Small intestine (tissue), 16 donors: ENCODE results near the gene GABRE. TPM values are rescaled to one million over a fixed set of nuclear protein-coding genes. Genes with fewer than 3 reads are reported as not detected.

Experiments used
- DNase-seq, 2 donors: peaks; one replicate each; pipeline versions ENCODE4 v3.0.0 to v3.0.0-alpha.2; 2013
- FAIRE-seq: peaks from 2 replicates; lab custom pipeline; 2012; peaks lifted over from hg19 to GRCh38; lab: Jason Lieb, UNC
- H3K27ac ChIP-seq, 3 donors: one replicate each; pipeline ENCODE4 v1.5.1; 2013; ENCODE audit warnings: low read length in 2 of 3, mild to moderate bottlenecking in 2 of 3, control low read depth in 1 of 3, inconsistent platforms in 1 of 3, low read depth in 1 of 3, moderate library complexity in 1 of 3
- H3K27me3 ChIP-seq, 3 donors: one replicate each; pipeline ENCODE4 v1.6.1; 2013; ENCODE audit warnings: low read length in 3 of 3, inconsistent platforms in 1 of 3; ENCODE audit not compliant: control insufficient read depth in 3 of 3, insufficient read depth in 3 of 3
- H3K36me3 ChIP-seq, 3 donors: one replicate each; pipeline ENCODE4 v1.6.1; 2013; ENCODE audit warnings: low read length in 3 of 3, inconsistent platforms in 1 of 3, low read depth in 1 of 3, mild to moderate bottlenecking in 1 of 3, moderate library complexity in 1 of 3; ENCODE audit not compliant: control insufficient read depth in 3 of 3, insufficient read depth in 2 of 3
- H3K4me1 ChIP-seq, 3 donors: one replicate each; pipeline ENCODE4 v1.6.1; 2013; ENCODE audit warnings: low read length in 2 of 3, inconsistent platforms in 1 of 3, low read depth in 1 of 3, mild to moderate bottlenecking in 1 of 3, moderate library complexity in 1 of 3; ENCODE audit not compliant: control insufficient read depth in 3 of 3, insufficient read depth in 2 of 3
- H3K4me3 ChIP-seq, 3 donors: one replicate each; pipeline ENCODE4 v1.5.1; 2013; ENCODE audit warnings: low read length in 3 of 3, control low read depth in 1 of 3, inconsistent platforms in 1 of 3, low read depth in 1 of 3, mild to moderate bottlenecking in 1 of 3, moderate library complexity in 1 of 3
- H3K9me3 ChIP-seq, 2 donors: one replicate each; pipeline ENCODE4 v1.6.1; 2013; ENCODE audit warnings: low read depth in 1 of 2, low read length in 1 of 2; ENCODE audit not compliant: control insufficient read depth in 2 of 2, insufficient read depth in 1 of 2
- WGBS, 3 donors: extraction: QIAGEN DNeasy Blood & Tissue Kit; methylation state at CpG; one replicate each; pipeline ENCODE4 v1.1.7; 2013; 5-methylcytosine and 5-hydroxymethylcytosine counted together
- long read RNA-seq, 10 donors: transcript quantifications; one replicate each; lab custom pipeline, GENCODE V29; 2026
- polyA plus RNA-seq, 4 donors: library from polyadenylated mRNA; stranded (reverse) in 3 of 4; unstranded in 1 of 4; fragments of 200-250 nt in 3 of 4; fragments of 120-200 nt in 1 of 4; gene quantifications; one replicate each; pipeline versions ENCODE4 v1.2.1 to v1.2.3, GENCODE V29; 2013
- donor health status: healthy with polysubstance abuse.
- donor health status: control.
- donor health status: control.
- donor health status: Bipolar disorder and iron deficiency.
- donor health status: healthy.

Gene GABRE, protein sequence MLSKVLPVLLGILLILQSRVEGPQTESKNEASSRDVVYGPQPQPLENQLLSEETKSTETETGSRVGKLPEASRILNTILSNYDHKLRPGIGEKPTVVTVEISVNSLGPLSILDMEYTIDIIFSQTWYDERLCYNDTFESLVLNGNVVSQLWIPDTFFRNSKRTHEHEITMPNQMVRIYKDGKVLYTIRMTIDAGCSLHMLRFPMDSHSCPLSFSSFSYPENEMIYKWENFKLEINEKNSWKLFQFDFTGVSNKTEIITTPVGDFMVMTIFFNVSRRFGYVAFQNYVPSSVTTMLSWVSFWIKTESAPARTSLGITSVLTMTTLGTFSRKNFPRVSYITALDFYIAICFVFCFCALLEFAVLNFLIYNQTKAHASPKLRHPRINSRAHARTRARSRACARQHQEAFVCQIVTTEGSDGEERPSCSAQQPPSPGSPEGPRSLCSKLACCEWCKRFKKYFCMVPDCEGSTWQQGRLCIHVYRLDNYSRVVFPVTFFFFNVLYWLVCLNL
- polyA plus RNA-seq, result 10 to 100 TPM in 3 of 4 donors, 1 to 10 TPM in 1; 4.8 to 47.6 (median 23.8) TPM
- long read RNA-seq, donor 1, full-length matches to known transcripts, result 7 of 7 reads
- long read RNA-seq, donor 1, partial matches to known transcripts, result 0 of 7 reads
- long read RNA-seq, donor 1, other reads (novel, unspliced or antisense), result 0 of 7 reads
- long read RNA-seq, donor 2, full-length matches to known transcripts, result 3 of 3 reads
- long read RNA-seq, donor 2, partial matches to known transcripts, result 0 of 3 reads
- long read RNA-seq, donor 2, other reads (novel, unspliced or antisense), result 0 of 3 reads
- long read RNA-seq, donor 3, full-length matches to known transcripts, result 6 of 19 reads
- long read RNA-seq, donor 3, partial matches to known transcripts, result 13 of 19 reads
- long read RNA-seq, donor 3, other reads (novel, unspliced or antisense), result 0 of 19 reads
- long read RNA-seq, donor 4, partial matches to known transcripts, result 0 of 1 reads
- long read RNA-seq, donor 4, other reads (novel, unspliced or antisense), result 0 of 1 reads
- long read RNA-seq, donor 5, full-length matches to known transcripts, result 4 of 4 reads
- long read RNA-seq, donor 5, partial matches to known transcripts, result 0 of 4 reads
- long read RNA-seq, donor 5, other reads (novel, unspliced or antisense), result 0 of 4 reads
- long read RNA-seq, donor 6, full-length matches to known transcripts, result 4 of 4 reads
- long read RNA-seq, donor 6, partial matches to known transcripts, result 0 of 4 reads
- long read RNA-seq, donor 6, other reads (novel, unspliced or antisense), result 0 of 4 reads
- long read RNA-seq, donor 7, full-length matches to known transcripts, result 6 of 6 reads
- long read RNA-seq, donor 7, partial matches to known transcripts, result 0 of 6 reads
- long read RNA-seq, donor 7, other reads (novel, unspliced or antisense), result 0 of 6 reads
- long read RNA-seq, donor 8, full-length matches to known transcripts, result 1 of 1 reads
- long read RNA-seq, donor 8, partial matches to known transcripts, result 0 of 1 reads
- long read RNA-seq, donor 8, other reads (novel, unspliced or antisense), result 0 of 1 reads
- long read RNA-seq, donor 9, partial matches to known transcripts, result 0 of 1 reads
- long read RNA-seq, donor 9, other reads (novel, unspliced or antisense), result 0 of 1 reads
- long read RNA-seq, donor 10, full-length matches to known transcripts, result 3 of 3 reads
- long read RNA-seq, donor 10, partial matches to known transcripts, result 0 of 3 reads
- long read RNA-seq, donor 10, other reads (novel, unspliced or antisense), result 0 of 3 reads

DNA sequence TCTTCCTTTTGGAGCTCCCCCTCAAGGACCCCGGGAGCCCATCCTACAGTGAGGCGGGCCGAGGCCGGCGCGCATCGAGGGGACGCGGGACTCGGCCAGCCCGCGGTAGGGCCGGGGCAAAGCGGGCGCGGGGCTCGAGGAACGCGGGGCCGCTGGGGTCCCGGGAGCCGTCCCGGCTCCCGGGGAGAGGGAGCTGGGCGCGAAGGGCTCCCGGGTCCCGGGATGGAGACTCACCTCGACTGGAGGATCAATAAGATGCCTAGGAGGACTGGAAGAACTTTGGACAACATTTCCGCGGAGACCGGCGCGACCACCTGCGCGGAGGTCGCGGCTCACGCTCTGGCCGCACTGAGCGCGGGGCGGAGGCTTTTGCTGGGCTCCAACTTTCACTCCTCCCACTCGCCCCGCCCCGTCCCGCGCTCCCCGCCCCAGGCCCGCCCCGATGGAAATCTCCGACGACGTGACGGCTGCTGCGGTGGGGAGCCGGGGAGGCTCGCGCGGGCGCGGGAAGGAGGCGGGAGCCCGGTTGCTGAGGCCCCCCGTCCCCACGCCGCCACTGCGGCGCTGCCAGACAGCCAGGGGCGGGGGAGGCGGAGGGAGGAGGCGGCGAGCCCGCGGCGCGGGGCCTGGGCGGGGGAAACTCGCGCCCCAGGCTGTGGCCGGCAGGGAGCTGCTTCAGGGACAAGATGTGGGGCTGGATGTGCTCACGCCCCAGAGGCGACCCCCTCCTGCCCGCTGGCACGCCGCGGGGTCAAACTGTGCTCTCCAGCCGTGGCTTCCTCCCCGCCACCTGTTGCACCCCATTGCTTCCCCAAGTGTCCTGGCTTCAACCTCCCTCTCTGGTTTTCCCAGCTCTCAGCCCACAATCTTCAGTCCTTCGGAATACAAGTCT is at the start of gene GABRE:
GABRE (minus strand) TSS at position 341 of the 892 bp plus-strand sequence; CDS start at position 290, 51 bp downstream.
- Histone ChIP-seq H3K27ac (peak within 1 kb of the TSS; percentile 8 to 70 (median 35)), H3K4me1 (peaks cover 0 to 4% (median 0%) of the 10 kb centered on the region in 3 donors), H3K27me3 (no peaks in the 10 kb centered on the region), H3K9me3 (no peaks in the 10 kb centered on the region), H3K4me3 (peak within 1 kb of the TSS; percentile 30 to 62 (median 53)), H3K36me3 (peaks cover 0 to 6% (median 0%) of the 10 kb centered on the region in 3 donors)
- FAIRE-seq, result no peak
- WGBS, 3 donors, result 2 to 43% (median 6%) methylated on average over 19 to 90 of the region's 90 CpGs
- DNase-seq, result peak; percentile 62 to 75

DNA sequence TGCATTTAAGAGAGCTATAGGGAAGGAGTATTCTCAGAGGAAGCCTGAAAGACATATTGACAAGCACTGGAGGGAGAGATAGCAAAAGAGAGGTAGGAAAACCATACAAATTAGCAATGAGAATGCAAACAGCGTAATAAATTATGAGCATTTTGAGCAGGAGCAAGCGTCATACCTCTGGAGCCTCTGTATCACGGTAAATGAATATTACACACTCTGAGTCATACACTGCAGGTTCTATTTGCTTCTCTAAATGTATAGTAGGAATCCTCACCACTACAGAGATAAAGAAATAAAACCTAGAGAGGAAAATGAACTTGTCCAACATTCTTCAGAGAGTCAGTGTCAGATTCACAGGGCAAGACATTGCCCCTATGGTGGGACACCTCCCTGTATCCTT is 46.4 kb upstream of the GABRE start:
- FAIRE-seq, result no peak
- no peaks in the 10 kb centered on the region for H3K4me1 ChIP-seq
- H3K36me3 ChIP-seq, result no peaks in the 10 kb centered on the region
- H3K27me3 ChIP-seq, result no peaks in the 10 kb centered on the region
- H3K4me3 ChIP-seq, result no peak overlapping the region
- H3K27ac ChIP-seq, result no peak overlapping the region
- H3K9me3 ChIP-seq, result no peaks in the 10 kb centered on the region
- 79 to 89% (median 79%) methylated on average over 3 of the region's 3 CpGs for WGBS, 3 donors
- DNase-seq, result no peak

DNA sequence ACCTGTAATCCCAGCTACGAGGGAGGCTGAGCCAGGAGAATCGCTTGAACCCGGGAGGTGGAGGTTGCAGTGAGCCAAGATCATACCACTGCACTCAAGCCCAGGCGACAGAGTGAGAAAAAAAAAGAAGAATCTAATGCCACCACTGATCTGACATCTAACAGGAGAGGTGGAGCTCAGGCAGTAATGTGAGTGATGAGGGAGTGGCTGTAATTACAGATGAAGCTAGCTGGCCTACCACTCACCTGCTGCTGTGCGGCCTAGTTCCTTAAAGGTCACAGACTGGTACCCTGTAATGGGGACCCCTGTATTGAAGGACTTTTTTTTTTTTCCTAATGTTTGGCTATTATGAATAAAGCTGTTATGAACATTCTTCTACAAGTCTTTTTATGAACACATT is 25.3 kb upstream of the GABRE start:
- 56 to 81% (median 72%) methylated on average over 5 of the region's 5 CpGs for WGBS, 3 donors
- Histone ChIP-seq H3K27me3 (no peaks in the 10 kb centered on the region), H3K4me1 (peaks cover 0 to 6% (median 0%) of the 10 kb centered on the region in 3 donors), H3K4me3 (no peak overlapping the region), H3K9me3 (no peaks in the 10 kb centered on the region), H3K36me3 (no peaks in the 10 kb centered on the region), H3K27ac (no peak overlapping the region)
- DNase-seq (peak in 1 of 2 donors; percentile 13), FAIRE-seq (no peak)

DNA sequence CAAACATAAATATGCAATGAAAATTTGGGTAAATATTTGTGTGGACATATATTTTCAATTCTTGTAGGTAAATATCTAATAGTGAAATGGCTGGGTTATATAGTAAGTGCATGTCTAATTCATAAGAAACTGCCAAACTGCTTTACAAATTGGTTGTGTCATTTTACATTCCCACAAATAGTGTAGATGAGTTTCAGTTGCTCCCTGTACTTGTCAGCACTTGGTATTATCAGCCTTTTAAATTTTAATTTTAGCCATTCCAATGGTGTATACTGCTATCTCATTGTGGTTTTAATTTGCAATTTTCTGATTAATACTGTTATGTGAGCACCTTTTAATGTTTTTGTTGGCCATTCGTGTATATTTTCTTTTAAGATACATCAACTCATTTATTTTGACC is 23.1 kb upstream of the GABRE start:
- Histone ChIP-seq H3K4me3 (no peak overlapping the region), H3K27ac (no peak overlapping the region), H3K4me1 (peaks cover 0 to 6% (median 0%) of the 10 kb centered on the region in 3 donors), H3K27me3 (no peaks in the 10 kb centered on the region), H3K36me3 (no peaks in the 10 kb centered on the region), H3K9me3 (no peaks in the 10 kb centered on the region)
- FAIRE-seq (no peak), DNase-seq (no peak)
- WGBS, 3 donors, result 85 to 92% (median 86%) methylated on average over 1 of the region's 1 CpG

DNA sequence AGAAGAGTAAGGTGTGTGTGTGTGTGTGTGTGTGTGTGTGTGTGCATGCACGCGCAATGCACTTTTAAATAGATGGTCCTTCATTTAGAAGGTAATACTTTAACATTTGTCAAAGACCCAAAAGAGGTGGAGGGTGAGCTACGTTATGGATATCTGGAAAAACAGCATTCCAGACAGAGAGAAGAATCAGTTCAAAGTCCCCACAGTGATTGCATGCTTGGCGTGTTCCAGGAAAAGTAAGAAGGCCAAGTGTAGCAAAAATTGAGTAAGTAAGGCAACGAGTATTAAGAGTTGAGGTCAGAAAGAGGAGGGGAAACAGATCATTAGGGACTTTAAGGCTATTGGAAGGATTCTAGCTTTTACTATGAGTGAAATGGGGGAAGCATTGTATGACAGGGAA is 21.9 kb upstream of the GABRE start:
- Histone ChIP-seq H3K4me3 (no peak overlapping the region), H3K27ac (peak overlapping the region in 1 of 3 donors; percentile 69), H3K36me3 (no peaks in the 10 kb centered on the region), H3K4me1 (peaks cover 0 to 6% (median 0%) of the 10 kb centered on the region in 3 donors), H3K27me3 (no peaks in the 10 kb centered on the region), H3K9me3 (no peaks in the 10 kb centered on the region)
- FAIRE-seq, result no peak
- 9 to 51% (median 33%) methylated on average over 5 of the region's 5 CpGs for WGBS, 3 donors
- peak; percentile 57 to 70 for DNase-seq

DNA sequence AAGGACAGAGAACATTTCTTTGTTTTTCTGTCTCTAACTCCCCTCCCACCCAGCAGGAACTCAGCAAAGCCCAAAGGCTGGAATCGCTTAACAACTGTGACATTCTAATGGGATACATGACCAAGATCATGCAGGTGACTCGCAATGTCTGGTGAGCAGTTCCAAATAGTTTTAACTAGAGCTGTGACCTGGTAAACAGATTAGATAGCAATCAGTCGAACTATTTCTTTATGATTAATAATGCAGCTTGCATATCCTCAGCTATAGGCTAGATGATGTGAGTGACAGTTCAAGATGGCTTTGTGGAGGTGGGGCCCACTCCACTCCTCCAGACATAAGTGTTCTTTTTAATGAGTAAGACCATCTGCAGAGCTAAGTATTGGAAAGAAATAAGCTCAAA is 20.0 kb upstream of the GABRE start:
- 72 to 84% (median 78%) methylated on average over 3 of the region's 3 CpGs for WGBS, 3 donors
- H3K36me3 ChIP-seq, result no peaks in the 10 kb centered on the region
- no peak for FAIRE-seq

More for the DNA sequence above, 20.0 kb upstream of the GABRE start:
- Histone ChIP-seq H3K27ac (no peak overlapping the region), H3K4me1 (peaks cover 0 to 6% (median 0%) of the 10 kb centered on the region in 3 donors), H3K9me3 (no peaks in the 10 kb centered on the region), H3K27me3 (no peaks in the 10 kb centered on the region), H3K4me3 (no peak overlapping the region)
- DNase-seq, result no peak
